HuH-7.5 (cell line): ENCODE results near the gene SFT2D1.
A peak's percentile ranks its signal among the peaks of the same experiment; 100 is the strongest.

Experiments
- DNase-seq: peaks from one replicate; pipeline ENCODE4 v3.0.0; 2011; ENCODE audit warnings: low spot score

The SFT2D1 gene

GRCh38 chr6:166307082-166308032, 35.0 kb downstream of the SFT2D1 start:
- peak; percentile 50 for DNase-seq

- peak; percentile 53 for DNase-seq
Observed at GRCh38 chr6:166306378-166307081, 35.8 kb downstream of the SFT2D1 start.

GRCh38 chr6:166305562-166306117, 36.7 kb downstream of the SFT2D1 start:
- no peak for DNase-seq

GRCh38 chr6:166304106-166304505, 38.2 kb downstream of the SFT2D1 start:
- no peak for DNase-seq

- DNase-seq, result no peak
Observed at GRCh38 chr6:166301611-166302529, 40.5 kb downstream of the SFT2D1 start.

GRCh38 chr6:166300357-166300987, 41.9 kb downstream of the SFT2D1 start:
- no peak for DNase-seq

- DNase-seq, result no peak
Observed at GRCh38 chr6:166297606-166298005, 44.7 kb downstream of the SFT2D1 start.

GRCh38 chr6:166296035-166296883, 46.1 kb downstream of the SFT2D1 start:
- DNase-seq, result no peak

- DNase-seq, result no peak
Observed at GRCh38 chr6:166293731-166294584, 48.4 kb downstream of the SFT2D1 start.

- no peak for DNase-seq
Observed at GRCh38 chr6:166289207-166290060, 52.9 kb downstream of the SFT2D1 start.

GRCh38 chr6:166286839-166287271, 55.5 kb downstream of the SFT2D1 start:
- DNase-seq, result no peak

- DNase-seq, result no peak
Observed at GRCh38 chr6:166285233-166285632, 57.1 kb downstream of the SFT2D1 start.

GRCh38 chr6:166284640-166285039, 57.7 kb downstream of the SFT2D1 start:
- no peak for DNase-seq

- no peak for DNase-seq
Observed at GRCh38 chr6:166282394-166283032, 59.8 kb downstream of the SFT2D1 start.

GRCh38 chr6:166281104-166281503, 61.2 kb downstream of the SFT2D1 start:
- DNase-seq, result no peak

- DNase-seq, result no peak
Observed at GRCh38 chr6:166279393-166279679, 63.0 kb downstream of the SFT2D1 start.

- no peak for DNase-seq
Observed at GRCh38 chr6:166278579-166279392, 63.6 kb downstream of the SFT2D1 start.
